Ovary (tissue), 3 donors: Measurements from ENCODE around the gene TCN2.

ENCODE experiments used
- EP300 ChIP-seq: sonication (generic); formaldehyde crosslinking; IDR thresholded peaks from one replicate; pipeline ENCODE4 v1.6.1; 2017; ENCODE audit warnings: antibody characterized with exemption
- POLR2A ChIP-seq: fragments of 450-650 bp; IDR thresholded peaks from one replicate; pipeline ENCODE4 v1.6.1; 2017; ENCODE audit warnings: antibody characterized with exemption, mild to moderate bottlenecking, moderate library complexity
- TF ChIP-seq, protein P1 (sequence below), 3 donors: fragments of 450-650 bp in 2 of 3; fragments of 200-600 bp in 1 of 3; IDR thresholded peaks; one replicate each; pipeline versions ENCODE4 v1.5.1 to v1.8.0; 2016 to 2022; ENCODE audit warnings: antibody characterized with exemption in 3 of 3, mild to moderate bottlenecking in 1 of 3
- donor health status: DM: no; HTN: no; CAD: no.

DNA sequence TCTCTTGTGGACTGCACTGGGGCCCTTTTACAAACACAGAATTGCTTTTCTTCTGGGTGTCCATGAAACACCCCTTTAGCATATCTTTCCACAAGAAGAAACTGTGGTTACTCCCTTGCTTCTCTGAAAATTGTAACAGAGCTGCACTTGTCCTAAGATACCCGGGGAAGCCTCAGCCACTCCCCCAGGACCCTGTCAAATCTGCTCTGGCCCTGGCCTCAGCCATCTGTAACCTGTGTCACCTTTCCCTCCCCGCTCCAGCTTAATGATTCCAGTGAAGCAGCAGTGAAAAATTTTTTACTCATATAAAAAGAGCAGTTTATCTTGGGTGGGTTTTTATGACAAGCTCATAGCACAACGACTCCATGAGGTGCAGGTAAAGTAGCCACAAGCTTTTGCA is 64.1 kb downstream of the TCN2 start:
- TF ChIP-seq POLR2A (no peak), EP300 (no peak)
- TF ChIP-seq, protein P1, sequence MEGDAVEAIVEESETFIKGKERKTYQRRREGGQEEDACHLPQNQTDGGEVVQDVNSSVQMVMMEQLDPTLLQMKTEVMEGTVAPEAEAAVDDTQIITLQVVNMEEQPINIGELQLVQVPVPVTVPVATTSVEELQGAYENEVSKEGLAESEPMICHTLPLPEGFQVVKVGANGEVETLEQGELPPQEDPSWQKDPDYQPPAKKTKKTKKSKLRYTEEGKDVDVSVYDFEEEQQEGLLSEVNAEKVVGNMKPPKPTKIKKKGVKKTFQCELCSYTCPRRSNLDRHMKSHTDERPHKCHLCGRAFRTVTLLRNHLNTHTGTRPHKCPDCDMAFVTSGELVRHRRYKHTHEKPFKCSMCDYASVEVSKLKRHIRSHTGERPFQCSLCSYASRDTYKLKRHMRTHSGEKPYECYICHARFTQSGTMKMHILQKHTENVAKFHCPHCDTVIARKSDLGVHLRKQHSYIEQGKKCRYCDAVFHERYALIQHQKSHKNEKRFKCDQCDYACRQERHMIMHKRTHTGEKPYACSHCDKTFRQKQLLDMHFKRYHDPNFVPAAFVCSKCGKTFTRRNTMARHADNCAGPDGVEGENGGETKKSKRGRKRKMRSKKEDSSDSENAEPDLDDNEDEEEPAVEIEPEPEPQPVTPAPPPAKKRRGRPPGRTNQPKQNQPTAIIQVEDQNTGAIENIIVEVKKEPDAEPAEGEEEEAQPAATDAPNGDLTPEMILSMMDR (IDR thresholded peaks at IDR 0.05): no peak
